Parathyroid adenoma (tissue), 2 donors: ENCODE results near the gene ATG9B.

Experiments used
- H2AFZ ChIP-seq: fragments of 300-600 bp; sonication (generic); one replicate; pipeline ENCODE4 v1.7.0; 2017; ENCODE audit warnings: antibody characterized with exemption, mild to moderate bottlenecking
- H3K27ac ChIP-seq: fragments of 300-600 bp; sonication (generic); one replicate; pipeline ENCODE4 v1.7.0; 2017
- H3K27me3 ChIP-seq: fragments of 300-600 bp; sonication (generic); one replicate; pipeline ENCODE4 v1.7.0; 2017; ENCODE audit warnings: low read length; ENCODE audit not compliant: control insufficient read depth, insufficient read depth
- H3K36me3 ChIP-seq: fragments of 300-600 bp; sonication (generic); one replicate; pipeline ENCODE4 v1.7.0; 2017; ENCODE audit warnings: low read length; ENCODE audit not compliant: control insufficient read depth, insufficient read depth
- H3K4me1 ChIP-seq: fragments of 300-600 bp; sonication (generic); one replicate; pipeline ENCODE4 v1.7.0; 2017; ENCODE audit warnings: control low read depth
- H3K4me2 ChIP-seq: fragments of 300-600 bp; sonication (generic); one replicate; pipeline ENCODE4 v1.7.0; 2017; ENCODE audit warnings: low read length
- H3K4me3 ChIP-seq: fragments of 300-600 bp; sonication (generic); one replicate; pipeline ENCODE4 v1.7.0; 2017; ENCODE audit warnings: low read depth, low read length
- H3K79me2 ChIP-seq: fragments of 300-600 bp; sonication (generic); one replicate; pipeline ENCODE4 v1.7.0; 2017; ENCODE audit warnings: control low read depth
- H3K9ac ChIP-seq: fragments of 300-600 bp; sonication (generic); one replicate; pipeline ENCODE4 v1.7.0; 2017; ENCODE audit warnings: mild to moderate bottlenecking
- H3K9me3 ChIP-seq: fragments of 300-600 bp; sonication (generic); one replicate; pipeline ENCODE4 v1.7.0; 2017; ENCODE audit warnings: low read length; ENCODE audit not compliant: control insufficient read depth
- TF ChIP-seq, protein P1 (sequence below): fragments of 300-600 bp; sonication (generic); IDR thresholded peaks from one replicate; pipeline ENCODE4 v1.7.0; 2017; ENCODE audit warnings: antibody characterized with exemption, mild to moderate bottlenecking
- donor health status: primary hyperparathyroidism.

Gene ATG9B

DNA sequence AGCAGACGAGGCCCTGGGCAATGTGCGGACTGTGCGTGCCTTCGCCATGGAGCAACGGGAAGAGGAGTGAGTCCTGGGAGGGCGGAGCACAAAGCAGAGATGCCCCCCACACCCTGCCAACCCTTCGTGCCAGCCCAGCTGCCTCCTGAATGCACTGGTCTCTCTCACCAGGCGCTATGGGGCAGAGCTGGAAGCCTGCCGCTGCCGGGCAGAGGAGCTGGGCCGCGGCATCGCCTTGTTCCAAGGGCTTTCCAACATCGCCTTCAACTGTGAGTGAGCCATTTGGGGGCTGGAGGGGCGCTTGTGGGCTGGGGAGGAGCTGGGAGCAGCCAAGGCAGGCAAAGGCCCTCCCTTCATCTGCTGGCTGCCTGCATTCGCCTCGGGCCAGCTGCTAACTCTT is 11.6 kb upstream of the ATG9B start:
- Histone ChIP-seq H3K79me2 (peaks cover 14% of the 10 kb centered on the region), H3K27ac (no peak overlapping the region), H3K9me3 (no peaks in the 10 kb centered on the region), H3K4me1 (no peaks in the 10 kb centered on the region), H2AFZ (no peak overlapping the region), H3K4me2 (no peak overlapping the region), H3K36me3 (no peaks in the 10 kb centered on the region), H3K27me3 (no peaks in the 10 kb centered on the region), H3K4me3 (no peak overlapping the region), H3K9ac (no peak overlapping the region)
- TF ChIP-seq, protein P1, sequence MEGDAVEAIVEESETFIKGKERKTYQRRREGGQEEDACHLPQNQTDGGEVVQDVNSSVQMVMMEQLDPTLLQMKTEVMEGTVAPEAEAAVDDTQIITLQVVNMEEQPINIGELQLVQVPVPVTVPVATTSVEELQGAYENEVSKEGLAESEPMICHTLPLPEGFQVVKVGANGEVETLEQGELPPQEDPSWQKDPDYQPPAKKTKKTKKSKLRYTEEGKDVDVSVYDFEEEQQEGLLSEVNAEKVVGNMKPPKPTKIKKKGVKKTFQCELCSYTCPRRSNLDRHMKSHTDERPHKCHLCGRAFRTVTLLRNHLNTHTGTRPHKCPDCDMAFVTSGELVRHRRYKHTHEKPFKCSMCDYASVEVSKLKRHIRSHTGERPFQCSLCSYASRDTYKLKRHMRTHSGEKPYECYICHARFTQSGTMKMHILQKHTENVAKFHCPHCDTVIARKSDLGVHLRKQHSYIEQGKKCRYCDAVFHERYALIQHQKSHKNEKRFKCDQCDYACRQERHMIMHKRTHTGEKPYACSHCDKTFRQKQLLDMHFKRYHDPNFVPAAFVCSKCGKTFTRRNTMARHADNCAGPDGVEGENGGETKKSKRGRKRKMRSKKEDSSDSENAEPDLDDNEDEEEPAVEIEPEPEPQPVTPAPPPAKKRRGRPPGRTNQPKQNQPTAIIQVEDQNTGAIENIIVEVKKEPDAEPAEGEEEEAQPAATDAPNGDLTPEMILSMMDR: no peak

DNA sequence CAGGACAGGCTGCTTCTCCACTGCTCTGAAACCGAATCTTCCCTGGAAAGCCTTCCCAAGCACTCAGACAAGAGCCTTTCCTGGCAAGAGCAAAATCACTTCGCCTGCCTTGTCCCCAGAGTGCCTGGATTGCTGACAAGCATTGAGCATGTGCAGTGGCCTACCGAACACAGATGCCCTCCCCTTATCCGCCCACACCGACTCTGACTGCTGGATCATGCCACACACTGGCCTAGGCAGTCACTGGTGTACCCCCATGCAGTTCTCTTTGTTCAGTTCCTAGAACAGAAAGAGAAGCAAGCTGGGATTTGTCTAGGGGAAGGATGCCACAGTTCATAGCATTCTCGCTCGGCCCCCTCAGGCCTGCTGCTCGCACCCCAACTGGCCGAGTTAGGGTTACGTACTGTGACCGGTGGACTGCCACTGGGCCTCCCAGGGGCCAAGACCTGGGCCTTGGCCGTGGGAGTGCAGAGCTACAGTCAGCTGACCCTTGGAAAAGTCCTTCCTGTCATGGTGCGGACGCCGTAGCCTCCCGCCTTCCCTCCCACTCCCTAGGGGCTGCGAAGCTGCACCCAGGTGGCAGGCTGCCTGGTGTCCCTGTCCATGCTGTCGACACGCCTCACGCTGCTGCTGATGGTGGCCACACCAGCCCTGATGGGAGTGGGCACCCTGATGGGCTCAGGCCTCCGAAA is 10.9 kb upstream of the ATG9B start:
- Histone ChIP-seq H3K4me3 (no peak overlapping the region), H3K27me3 (no peaks in the 10 kb centered on the region), H3K4me2 (no peak overlapping the region), H3K36me3 (no peaks in the 10 kb centered on the region), H3K9me3 (no peaks in the 10 kb centered on the region), H3K27ac (no peak overlapping the region), H2AFZ (no peak overlapping the region), H3K79me2 (peaks cover 19% of the 10 kb centered on the region), H3K4me1 (no peaks in the 10 kb centered on the region), H3K9ac (no peak overlapping the region)
- TF ChIP-seq, protein P1: no peak

DNA sequence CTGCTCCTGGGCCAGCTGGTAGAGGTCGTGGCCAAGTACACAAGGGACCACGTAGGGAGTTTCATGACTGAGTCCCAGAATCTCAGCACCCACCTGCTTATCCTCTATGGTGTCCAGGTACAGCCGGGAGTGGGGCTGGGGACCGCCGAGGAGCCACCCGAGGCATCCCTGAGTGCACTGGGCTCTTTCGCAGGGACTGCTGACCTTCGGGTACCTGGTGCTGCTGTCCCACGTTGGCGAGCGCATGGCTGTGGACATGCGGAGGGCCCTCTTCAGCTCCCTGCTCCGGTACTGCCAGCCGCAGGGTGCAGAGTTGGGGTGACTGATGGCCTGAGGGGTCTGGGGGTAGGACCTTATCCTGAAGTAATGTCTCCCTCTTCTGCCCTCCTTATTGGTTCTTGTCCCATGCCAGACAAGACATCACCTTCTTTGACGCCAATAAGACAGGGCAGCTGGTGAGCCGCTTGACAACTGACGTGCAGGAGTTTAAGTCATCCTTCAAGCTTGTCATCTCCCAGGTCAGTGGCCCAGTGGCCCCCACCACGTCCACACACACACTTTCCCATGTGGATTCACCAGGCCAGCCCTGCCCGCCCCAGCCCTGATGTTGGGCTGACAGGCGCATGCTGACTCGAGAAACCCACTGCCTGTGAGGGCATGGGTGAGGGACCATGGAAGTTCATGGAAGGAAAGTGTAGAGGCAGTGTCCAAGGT is 10.2 kb upstream of the ATG9B start:
- Histone ChIP-seq H3K4me1 (no peaks in the 10 kb centered on the region), H3K36me3 (no peaks in the 10 kb centered on the region), H3K9me3 (no peaks in the 10 kb centered on the region), H2AFZ (no peak overlapping the region), H3K27me3 (no peaks in the 10 kb centered on the region), H3K79me2 (peaks cover 24% of the 10 kb centered on the region), H3K4me2 (no peak overlapping the region), H3K27ac (no peak overlapping the region), H3K4me3 (no peak overlapping the region), H3K9ac (no peak overlapping the region)
- TF ChIP-seq, protein P1: no peak

DNA sequence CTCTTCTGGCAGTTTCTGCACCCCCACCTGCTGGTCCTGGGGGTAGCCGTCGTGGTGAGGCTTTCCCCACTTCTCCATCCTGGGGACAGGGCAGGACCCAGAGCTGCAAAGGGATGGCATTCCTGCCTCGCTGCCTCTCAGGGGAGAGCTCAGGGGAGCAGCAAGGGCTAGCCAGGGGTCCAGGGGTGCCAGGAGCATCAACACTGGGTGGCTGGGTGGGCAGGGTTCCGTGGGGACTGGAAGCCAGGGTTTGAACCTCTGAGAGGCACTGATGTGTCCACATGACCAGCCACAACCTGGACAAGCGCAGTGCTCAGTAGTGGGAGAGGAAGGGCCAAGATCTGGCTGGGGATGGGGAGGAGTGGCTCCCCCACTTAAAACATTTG is 9.6 kb upstream of the ATG9B start:
- no peaks in the 10 kb centered on the region for H3K9me3 ChIP-seq
- H3K4me3 ChIP-seq: no peak overlapping the region
- TF ChIP-seq, protein P1: no peak
- no peak overlapping the region for H3K27ac ChIP-seq
- H3K4me2 ChIP-seq: no peak overlapping the region
- H3K36me3 ChIP-seq: no peaks in the 10 kb centered on the region
- peaks cover 27% of the 10 kb centered on the region for H3K79me2 ChIP-seq
- H3K27me3 ChIP-seq: no peaks in the 10 kb centered on the region
- no peak overlapping the region for H2AFZ ChIP-seq
- peaks cover 3% of the 10 kb centered on the region for H3K4me1 ChIP-seq
- no peak overlapping the region for H3K9ac ChIP-seq
